HG03103 (cell line): ENCODE data around the gene CCDC187.

ENCODE experiments used
- ATAC-seq: cut with Tn5 transposase; IDR thresholded peaks from one replicate; pipeline ENCODE4 v1.9.1; 2021; ENCODE audit warnings: low read depth; ENCODE audit not compliant: unreplicated experiment

CCDC187 gene

DNA sequence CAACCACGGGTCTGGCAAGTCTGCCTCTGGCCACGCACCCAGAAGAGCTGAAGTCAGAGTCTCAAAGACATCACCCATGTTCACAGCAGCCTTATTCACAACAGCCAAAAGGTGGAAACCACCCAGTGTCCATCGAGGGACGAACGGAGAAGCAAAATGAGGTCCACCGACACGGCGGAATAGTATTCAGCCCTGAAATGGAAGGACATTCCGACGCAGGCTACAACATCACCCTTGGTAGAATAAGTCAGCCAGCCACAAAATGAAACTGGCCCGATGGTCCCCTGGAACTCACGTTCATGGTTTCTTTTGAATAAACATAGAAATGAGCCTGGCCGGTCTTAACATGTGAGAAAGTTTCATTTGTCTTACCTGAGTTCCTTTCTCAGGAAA lies 16.9 kb downstream of the CCDC187 start:
- ATAC-seq: no peak

DNA sequence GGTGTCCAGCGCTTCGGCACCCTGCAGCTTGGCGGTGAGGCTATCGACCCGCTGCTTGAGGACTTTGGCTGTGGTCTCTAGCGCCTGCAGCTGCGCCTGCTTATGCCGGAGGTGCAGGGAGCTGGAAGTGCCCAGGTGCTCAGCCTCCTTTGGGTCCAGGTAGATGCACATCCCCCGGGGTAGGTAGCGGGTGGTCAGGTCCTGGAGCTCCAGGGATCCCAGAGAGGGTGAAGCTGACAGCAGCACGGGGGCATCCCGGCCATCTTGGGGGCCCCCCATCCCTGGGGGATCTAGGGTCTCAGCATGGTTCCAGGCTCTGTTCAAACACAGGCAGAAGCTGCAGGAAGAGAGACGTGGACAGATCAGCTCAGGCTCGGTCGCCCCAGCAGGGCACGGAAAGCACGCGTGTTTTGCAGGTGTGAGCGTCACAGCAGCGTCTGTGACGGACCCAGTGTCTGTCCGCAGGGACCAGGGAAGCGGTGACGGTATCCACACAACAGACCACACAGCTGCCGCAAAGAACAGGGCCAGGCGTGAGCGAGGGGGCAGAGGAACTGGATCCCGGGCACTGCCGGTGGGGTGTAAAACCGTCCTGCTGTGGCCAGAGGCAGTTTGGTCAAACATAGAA lies 17.4 kb downstream of the CCDC187 start:
- no peak for ATAC-seq

DNA sequence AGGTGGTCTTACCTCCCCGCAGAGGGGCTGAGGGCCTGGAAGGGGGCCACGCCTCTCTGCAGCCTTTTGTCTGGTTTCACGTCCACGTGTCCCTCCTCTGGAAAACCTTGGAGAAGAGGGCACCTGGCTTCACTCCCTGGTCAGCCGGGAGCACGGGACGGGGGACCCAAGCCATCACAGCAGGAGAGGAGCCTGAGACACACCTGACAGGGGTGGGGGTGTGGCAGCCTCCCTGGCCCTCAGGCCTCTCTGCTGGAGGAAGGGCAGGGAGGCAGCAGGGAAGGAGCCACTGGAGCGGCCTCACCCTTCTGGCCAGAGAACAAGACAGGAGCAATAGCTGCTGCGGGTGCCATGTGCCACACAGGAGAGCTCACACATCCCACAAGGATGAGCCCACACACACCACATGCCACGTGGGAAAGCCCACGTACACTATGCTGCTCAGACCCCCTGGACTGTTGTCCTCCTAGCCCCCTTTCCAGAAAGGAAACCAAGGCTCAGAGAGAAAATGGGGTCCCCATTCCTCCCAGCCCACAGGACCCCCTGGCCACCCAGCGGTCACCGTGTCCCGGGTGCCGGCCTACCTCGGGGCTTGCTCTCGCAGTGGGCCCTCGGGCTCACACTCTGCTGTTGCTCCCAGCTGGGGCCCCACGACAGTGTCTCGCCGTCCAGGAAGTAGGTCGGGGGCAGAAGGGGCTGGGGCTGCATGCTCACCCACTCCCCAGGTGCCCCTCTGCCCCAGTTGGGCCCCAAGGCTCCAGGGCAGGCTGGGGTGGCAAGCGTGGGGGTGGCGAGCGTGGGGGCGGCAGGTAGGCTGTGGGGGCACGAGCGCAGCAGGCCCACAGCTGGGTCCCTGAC lies 18.2 kb downstream of the CCDC187 start:
- ATAC-seq: no peak

GRCh38 chr9:136284951-136285350 lies 18.9 kb downstream of the CCDC187 start:
- no peak for ATAC-seq

GRCh38 chr9:136284311-136284710 lies 19.6 kb downstream of the CCDC187 start:
- ATAC-seq: no peak

DNA sequence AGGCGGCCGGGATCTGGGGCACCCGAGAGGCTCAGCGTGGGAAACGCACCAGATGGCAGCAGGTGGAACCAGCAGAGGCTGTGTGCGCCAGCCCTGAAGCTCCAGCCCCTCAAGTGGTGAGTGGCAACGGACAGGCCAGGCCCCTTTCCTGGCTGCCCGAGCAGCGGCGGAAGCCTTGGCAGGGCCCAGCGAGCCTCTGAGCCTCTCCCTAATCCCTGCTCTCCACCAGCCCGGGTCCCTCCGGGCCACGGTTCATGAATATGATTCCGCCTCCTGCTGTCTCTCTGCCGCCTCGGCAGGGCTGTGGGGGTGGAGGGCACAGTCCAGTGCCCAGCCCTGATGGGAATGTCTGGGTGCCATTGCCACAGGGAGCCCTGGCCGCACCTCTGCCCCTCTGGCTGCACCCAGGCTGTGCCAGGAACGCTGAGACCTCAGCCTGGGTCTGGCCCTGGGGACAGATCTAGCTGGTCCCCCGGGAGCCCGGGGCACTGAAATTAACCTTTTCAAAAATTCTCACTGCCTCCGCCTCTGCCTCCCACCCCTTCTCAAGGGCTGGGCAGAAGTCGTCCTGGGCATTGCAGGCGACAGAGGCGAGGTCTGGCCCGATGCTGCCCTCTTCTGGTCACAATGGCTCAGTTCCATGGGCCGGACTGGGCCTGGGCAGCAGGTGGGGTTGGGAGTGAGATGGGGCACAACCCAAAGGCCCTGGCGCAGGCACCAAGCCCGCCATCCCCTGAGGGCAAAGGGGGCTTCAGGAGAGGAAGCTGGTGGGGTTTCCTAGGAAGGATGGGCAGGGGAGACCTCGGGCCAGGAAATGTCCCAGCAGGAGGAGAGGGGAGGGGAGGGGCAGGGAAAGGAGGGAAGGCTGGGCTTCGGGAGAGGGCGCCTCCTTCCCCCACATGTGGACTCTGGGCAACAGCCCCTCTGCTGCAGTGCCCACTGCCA lies 20.3 kb downstream of the CCDC187 start:
- ATAC-seq: no peak

GRCh38 chr9:136282272-136282861 lies 21.5 kb downstream of the CCDC187 start:
- no peak for ATAC-seq

DNA sequence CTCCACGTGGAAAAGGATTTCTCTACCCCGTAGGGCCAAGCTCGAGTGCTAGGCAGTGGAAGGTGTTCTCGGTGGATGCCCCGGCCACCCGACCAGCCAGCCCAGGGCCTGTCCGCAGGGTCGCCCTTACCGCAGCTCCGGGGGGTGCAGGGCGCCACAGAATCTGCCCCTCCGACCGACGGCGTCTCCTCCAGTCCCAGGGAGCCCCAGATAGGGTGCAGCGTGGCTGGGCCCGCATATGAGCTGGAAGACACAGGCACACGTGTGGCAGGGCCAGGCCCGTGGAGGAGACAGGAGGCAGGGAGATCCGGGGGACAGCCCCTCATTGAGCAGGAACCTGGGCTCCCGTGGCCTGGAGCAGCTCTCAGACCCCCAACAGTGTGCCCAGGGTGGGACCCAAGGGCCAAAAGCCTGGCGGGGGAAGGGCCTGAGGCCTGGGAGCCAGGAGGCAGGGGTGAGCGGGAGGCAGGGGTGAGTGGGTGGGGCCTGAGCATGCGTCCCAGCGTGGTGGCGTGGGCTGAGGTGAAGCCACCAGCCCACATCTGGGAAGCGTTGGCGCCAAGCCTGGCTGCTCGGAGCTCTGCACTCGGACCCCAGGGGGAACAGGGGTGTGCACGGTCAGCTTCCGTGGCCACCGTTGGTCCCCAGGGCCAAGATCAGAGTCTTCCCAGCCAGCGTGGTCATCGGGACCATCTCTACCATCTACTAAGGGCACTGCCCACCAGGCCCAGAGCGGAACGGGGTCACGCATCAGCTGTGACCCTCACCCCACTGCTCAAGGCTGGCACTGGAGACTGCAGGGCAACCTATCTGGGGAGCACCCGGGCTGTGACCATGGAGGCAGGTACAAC lies 22.2 kb downstream of the CCDC187 start:
- no peak for ATAC-seq

DNA sequence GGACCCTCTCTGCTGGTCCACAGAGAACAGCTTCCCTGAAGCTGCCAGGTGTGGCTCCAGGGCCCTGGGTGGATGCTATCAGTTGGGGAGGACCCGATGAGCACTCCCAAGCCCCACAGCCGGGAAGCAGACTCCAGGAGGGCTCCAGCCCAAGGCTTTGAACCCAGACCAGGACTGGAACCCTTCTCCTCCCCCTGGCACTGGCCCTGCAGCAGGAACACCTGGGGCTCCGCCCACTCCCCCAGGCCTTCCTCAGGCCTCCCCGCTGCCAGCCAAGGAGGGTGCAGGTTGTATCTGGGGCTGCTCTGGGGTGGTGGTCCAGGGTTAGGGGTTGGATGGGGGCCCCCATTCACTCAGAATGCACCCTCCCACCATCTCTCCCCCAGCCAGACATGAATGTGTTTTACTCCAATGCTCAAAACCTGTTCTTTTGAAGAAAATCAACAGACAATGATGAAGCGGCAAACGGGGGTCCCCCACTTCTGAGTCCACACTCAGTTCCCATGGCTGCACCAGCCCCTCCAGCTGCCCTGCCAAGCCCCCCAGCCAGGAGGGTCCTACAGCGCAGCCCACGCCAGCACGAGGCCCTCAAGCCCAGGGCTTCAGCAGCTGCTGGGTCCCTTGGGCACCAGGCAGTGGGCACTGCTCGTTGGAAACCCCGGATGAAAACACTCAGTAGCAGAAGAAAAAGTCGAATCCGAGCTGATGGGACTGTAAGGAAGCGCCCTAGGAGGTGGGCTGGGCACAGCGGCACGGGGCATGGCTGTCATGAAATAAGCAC lies 23.2 kb downstream of the CCDC187 start:
- ATAC-seq: no peak

DNA sequence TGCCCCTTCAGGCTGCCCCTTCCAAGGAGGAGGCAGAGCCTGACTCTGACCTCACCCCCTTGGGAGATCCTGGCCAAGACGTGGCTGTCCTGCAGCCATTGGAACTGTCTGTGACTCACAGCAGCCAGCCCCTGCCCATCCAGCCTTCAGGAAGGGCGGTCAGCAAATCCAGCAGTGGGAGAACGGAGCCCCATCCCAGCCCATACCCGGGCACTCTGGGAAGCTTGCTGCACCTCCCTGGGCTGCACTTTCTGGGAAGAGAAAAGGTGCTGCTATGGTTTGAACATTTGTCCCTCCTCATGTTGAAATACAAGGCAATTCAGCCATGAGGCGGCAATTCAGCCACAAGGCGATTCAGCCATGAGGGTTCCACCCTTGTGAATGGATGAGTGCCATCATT lies 24.4 kb downstream of the CCDC187 start:
- no peak for ATAC-seq

GRCh38 chr9:136278894-136279293 lies 25.0 kb downstream of the CCDC187 start:
- no peak for ATAC-seq

DNA sequence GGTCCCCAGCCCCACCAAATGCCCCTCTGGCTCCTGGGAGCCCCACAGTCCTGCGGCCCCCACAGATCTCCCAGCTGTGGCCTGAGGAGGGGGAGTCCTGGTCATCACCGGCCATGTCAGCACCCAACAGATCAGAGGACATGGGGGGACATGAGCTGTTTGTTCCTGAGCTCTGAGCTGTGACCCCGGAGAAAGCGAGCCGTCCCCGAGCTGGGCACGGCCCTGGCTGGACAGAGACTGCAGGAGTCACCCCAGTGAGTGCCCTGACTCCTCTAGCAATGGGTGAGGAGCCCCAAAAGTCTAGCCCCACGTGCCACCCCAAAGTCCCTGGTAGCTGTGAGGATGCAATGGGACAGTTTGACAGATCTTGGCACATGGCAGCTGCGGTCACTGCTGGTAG lies 25.7 kb downstream of the CCDC187 start:
- ATAC-seq: no peak

DNA sequence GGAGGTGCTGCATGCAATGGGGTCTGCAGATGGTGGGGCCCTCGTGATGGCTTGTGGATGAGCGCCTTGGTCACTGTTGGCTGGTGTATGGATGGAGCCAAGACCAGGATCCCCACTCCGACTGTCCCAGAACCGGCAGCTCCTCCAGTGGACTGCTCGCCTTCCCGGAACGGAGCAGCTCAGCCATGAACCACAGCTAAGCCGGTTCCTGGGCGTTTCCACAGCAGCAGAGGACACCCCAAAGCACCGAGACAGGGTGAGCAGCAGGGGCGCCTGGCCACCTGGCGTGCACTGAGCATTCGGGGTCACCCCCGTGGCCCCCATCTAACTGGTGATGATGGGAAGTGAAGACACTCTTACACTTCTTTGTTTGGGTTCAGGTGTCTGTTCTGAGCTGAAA lies 26.1 kb downstream of the CCDC187 start:
- ATAC-seq: no peak

- no peak for ATAC-seq
Observed at GRCh38 chr9:136276716-136277115, 27.2 kb downstream of the CCDC187 start.

- no peak for ATAC-seq
Observed at GRCh38 chr9:136275655-136276429, 28.1 kb downstream of the CCDC187 start.

DNA sequence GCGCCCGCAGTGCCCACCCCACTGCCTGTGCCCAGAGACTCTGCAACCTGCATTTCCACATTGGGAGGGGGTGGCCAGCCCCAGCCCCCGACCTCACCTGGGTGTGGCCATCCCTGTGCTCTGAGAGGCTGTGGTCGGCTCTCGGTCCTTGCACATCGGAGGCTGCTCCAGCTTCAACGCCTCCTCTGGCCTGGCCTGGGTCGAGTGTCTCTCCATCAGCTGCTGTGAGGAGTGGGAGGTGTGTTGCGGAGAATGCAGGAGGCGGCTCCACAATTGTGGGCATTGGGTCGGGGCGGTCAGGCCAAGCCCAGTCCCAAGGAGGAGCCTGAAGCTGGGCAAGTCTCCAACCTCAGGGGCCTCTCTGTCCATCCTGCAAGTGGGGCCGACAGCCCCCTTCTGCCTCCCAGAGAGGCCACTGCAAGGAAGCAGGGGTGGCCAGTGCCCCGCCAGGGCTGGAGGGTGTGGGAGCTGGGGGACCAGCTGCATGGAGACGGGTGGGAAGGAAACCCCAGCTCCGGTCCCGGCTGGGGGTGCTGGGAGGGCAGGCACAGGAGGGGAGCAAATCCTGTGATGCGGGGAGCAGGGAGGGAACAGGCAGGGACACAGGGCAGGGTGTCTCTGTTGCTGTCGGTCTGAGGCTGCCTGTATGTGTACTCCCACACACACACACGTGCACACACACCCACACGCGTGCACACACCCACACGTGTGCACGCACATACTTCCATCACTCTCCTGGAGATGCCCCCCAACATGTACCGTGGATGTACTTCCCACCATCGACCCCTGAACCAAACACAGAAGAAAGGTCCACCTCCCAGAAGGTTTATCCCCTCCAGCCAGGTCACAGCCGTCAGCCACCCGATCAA lies 28.9 kb downstream of the CCDC187 start:
- no peak for ATAC-seq
